ENCODE data around the gene INPP4B. TPM values are rescaled to one million over a fixed set of nuclear protein-coding genes. Genes with fewer than 3 reads are reported as not detected.

Gene INPP4B
- polyA plus RNA-seq, 1 of the 3 experiments (the other 2 are of a cell fraction), result 0.08 TPM

- no peak for DNase-seq
- Histone ChIP-seq H3K4me2 (no peak overlapping the region), H3F3A (replicated peaks; ENCODE audit: insufficient read depth) (no peaks in the 10 kb centered on the region), H3K27ac (ENCODE audit: low read depth in 2 of 2, low read length in 1 of 2) (no peak overlapping the region), H3K36me3 (replicated peaks in 1 of 2; ENCODE audit: control insufficient read depth in 1 of 2, insufficient read depth in 2 of 2, low read length in 1 of 2) (no peaks in the 10 kb centered on the region), H2AFZ (ENCODE audit: low read depth) (no peak overlapping the region), H3K9me2 (no peaks in the 10 kb centered on the region), H3K4me1 (ENCODE audit: control insufficient read depth in 1 of 2, insufficient read depth in 2 of 2, low read depth in 1 of 2, low read length in 1 of 2) (peaks cover 0 to 4% of the 10 kb centered on the region in 2 experiments; a peak in 1 of 4 replicates), H3K4me3 (ENCODE audit: low read depth in 2 of 2, low read length in 1 of 2) (no peak overlapping the region), H3K79me2 (ENCODE audit: insufficient read depth) (no peaks in the 10 kb centered on the region; the same call in 1 of the 2 replicates), H3K9me3 (no peaks in the 10 kb centered on the region), H4K20me1 (ENCODE audit: insufficient read depth) (no peaks in the 10 kb centered on the region), H3K9ac (no peak overlapping the region), H3K27me3 (ENCODE audit: insufficient read depth) (no peaks in the 10 kb centered on the region)
- no peak for TF ChIP-seq FOXM1 (IDR thresholded peaks at IDR 0.05; ENCODE audit: low read depth)
- no peak for TF ChIP-seq POLR2AphosphoS5 (IDR thresholded peaks at IDR 0.05; ENCODE audit: low read depth, low read length)
- no peak for TF ChIP-seq SMC3 (IDR thresholded peaks at IDR 0.05; ENCODE audit: low read depth, low read length)
- TF ChIP-seq GABPA (IDR thresholded peaks at IDR 0.05; ENCODE audit: low read depth), result no peak
- TF ChIP-seq SIN3A (IDR thresholded peaks at IDR 0.05; ENCODE audit: borderline replicate concordance, low read depth, low read length), result no peak
- TF ChIP-seq ELF1 (IDR thresholded peaks at IDR 0.05), result no peak
- TF ChIP-seq CHD2 (IDR thresholded peaks at IDR 0.05; ENCODE audit: low read length, partially characterized antibody), result no peak
- 47% methylated on average over 1 of the region's 1 CpG for WGBS (ENCODE audit: low lambda C conversion rate)
- CTCF ChIA-PET, result no interaction called here
- POLR2A ChIA-PET, result no interaction called here
Observed at GRCh38 chr4:142705820-142706219, 140.3 kb downstream of the INPP4B start.

- no peak for DNase-seq
- H3K4me3 ChIP-seq (ENCODE audit: low read depth in 2 of 2, low read length in 1 of 2), result no peak overlapping the region
- POLR2A ChIA-PET, result no interaction called here
- H3K4me1 ChIP-seq (ENCODE audit: control insufficient read depth in 1 of 2, insufficient read depth in 2 of 2, low read depth in 1 of 2, low read length in 1 of 2), result peaks cover 0 to 4% of the 10 kb centered on the region in 2 experiments; a peak in 1 of 4 replicates
- CTCF ChIA-PET, result interaction anchor here (1.2 to 1.5 kb wide), 2 partner anchors 21 to 352 kb away, joined by 4 read pairs; no protein-coding TSS in a partner anchor
- no peaks in the 10 kb centered on the region for H3K9me3 ChIP-seq
- H3K9ac ChIP-seq, result no peak overlapping the region
- no peaks in the 10 kb centered on the region for H3K27me3 ChIP-seq (ENCODE audit: insufficient read depth)
- no peaks in the 10 kb centered on the region for H3K9me2 ChIP-seq
- TF ChIP-seq NFIC (IDR thresholded peaks at IDR 0.05; ENCODE audit: borderline replicate concordance) (no peak), FOXJ3 (CRISPR knock-in tag; IDR thresholded peaks at IDR 0.05) (no peak), MEF2A (IDR thresholded peaks at IDR 0.05; ENCODE audit: borderline replicate concordance, low read depth) (no peak)
- H3K79me2 ChIP-seq (ENCODE audit: insufficient read depth), result no peaks in the 10 kb centered on the region
- no peak overlapping the region for H3K4me2 ChIP-seq
- no peaks in the 10 kb centered on the region for H3F3A ChIP-seq (replicated peaks; ENCODE audit: insufficient read depth)
- no peaks in the 10 kb centered on the region for H4K20me1 ChIP-seq (ENCODE audit: insufficient read depth)
- 59% methylated on average over 4 of the region's 4 CpGs for WGBS (ENCODE audit: low lambda C conversion rate)
- no peaks in the 10 kb centered on the region for H3K36me3 ChIP-seq (replicated peaks in 1 of 2; ENCODE audit: control insufficient read depth in 1 of 2, insufficient read depth in 2 of 2, low read length in 1 of 2)
- H3K27ac ChIP-seq (ENCODE audit: low read depth in 2 of 2, low read length in 1 of 2), result no peak overlapping the region
- H2AFZ ChIP-seq (ENCODE audit: low read depth), result no peak overlapping the region
Observed at GRCh38 chr4:142703694-142704309, 142.3 kb downstream of the INPP4B start.

- Histone ChIP-seq H3K4me2 (no peak overlapping the region), H3K4me1 (ENCODE audit: control insufficient read depth in 1 of 2, insufficient read depth in 2 of 2, low read depth in 1 of 2, low read length in 1 of 2) (peaks cover 0 to 3% of the 10 kb centered on the region in 2 experiments; a peak in 1 of 4 replicates), H3K79me2 (ENCODE audit: insufficient read depth) (no peaks in the 10 kb centered on the region), H3K4me3 (ENCODE audit: low read depth in 2 of 2, low read length in 1 of 2) (no peak overlapping the region), H3F3A (replicated peaks; ENCODE audit: insufficient read depth) (no peaks in the 10 kb centered on the region), H3K36me3 (replicated peaks in 1 of 2; ENCODE audit: control insufficient read depth in 1 of 2, insufficient read depth in 2 of 2, low read length in 1 of 2) (no peaks in the 10 kb centered on the region), H2AFZ (ENCODE audit: low read depth) (no peak overlapping the region), H3K9ac (no peak overlapping the region), H4K20me1 (ENCODE audit: insufficient read depth) (no peaks in the 10 kb centered on the region), H3K9me2 (no peaks in the 10 kb centered on the region; the same call in 1 of the 2 replicates), H3K9me3 (no peaks in the 10 kb centered on the region), H3K27me3 (ENCODE audit: insufficient read depth) (no peaks in the 10 kb centered on the region), H3K27ac (ENCODE audit: low read depth in 2 of 2, low read length in 1 of 2) (no peak overlapping the region)
- TF ChIP-seq USF2 (IDR thresholded peaks at IDR 0.05; ENCODE audit: borderline replicate concordance, low read depth, low read length) (no peak), NFIC (IDR thresholded peaks at IDR 0.05; ENCODE audit: borderline replicate concordance) (no peak), EP300 (IDR thresholded peaks at IDR 0.05; ENCODE audit: borderline replicate concordance in 1 of 2, low read depth in 1 of 2, low read length in 1 of 2) (no peak), GABPA (IDR thresholded peaks at IDR 0.05; ENCODE audit: low read depth) (no peak), NRF1 (IDR thresholded peaks at IDR 0.05; ENCODE audit: low read depth, low read length) (no peak), CHD2 (IDR thresholded peaks at IDR 0.05; ENCODE audit: low read length, partially characterized antibody) (no peak), USF1 (IDR thresholded peaks at IDR 0.05; ENCODE audit: borderline replicate concordance, low read depth) (no peak), SIN3A (IDR thresholded peaks at IDR 0.05; ENCODE audit: borderline replicate concordance, low read depth, low read length) (no peak), PBX3 (IDR thresholded peaks at IDR 0.05) (no peak), MXI1 (IDR thresholded peaks at IDR 0.05; ENCODE audit: low read depth, low read length) (no peak), TAF1 (IDR thresholded peaks at IDR 0.05; ENCODE audit: borderline replicate concordance, low read depth, low read length) (no peak), CTCF (IDR thresholded peaks at IDR 0.05) (no peak), POLR2AphosphoS5 (IDR thresholded peaks at IDR 0.05; ENCODE audit: low read depth, low read length) (no peak)
- DNase-seq, result no peak
- ChIA-PET POLR2A (no interaction called here), CTCF (no interaction called here)
Observed at GRCh38 chr4:142701017-142701416, 145.1 kb downstream of the INPP4B start.
